Naive thymus-derived CD4-positive, alpha-beta T cell (primary cell): ENCODE measurements around the gene SPANXD. TPM values are rescaled to one million over a fixed set of nuclear protein-coding genes. Genes with fewer than 3 reads are reported as not detected.
"Not testable (repeated sequence)": the region's sequence is repeated elsewhere in the genome, so short reads cannot be mapped to it uniquely, and the experiment has no call there.

Source experiments
- ATAC-seq: fragments of 150-1000 bp; cut with Tn5 transposase; 2 replicates; pipeline ENCODE4 v1.10.0; 2021; ENCODE audit warnings: mild to moderate bottlenecking, moderate library complexity
- CTCF ChIA-PET: fragments of 350-600 bp; sonication (Branson Sonifier 250); formaldehyde crosslinking; loops from one replicate; lab custom pipeline; 2021; ENCODE audit warnings: antibody characterized with exemption; lab: Charles Lee
- POLR2A ChIA-PET: fragments of 350-600 bp; sonication (Branson Sonifier 250); formaldehyde crosslinking; loops from one replicate; lab custom pipeline; 2021; ENCODE audit warnings: antibody characterized with exemption, inconsistent platforms; lab: Charles Lee
- DNase-seq, 9 donors: peaks; one replicate each; pipeline versions ENCODE4 v3.0.0 to v3.0.0-alpha.2; 2020 to 2022; ENCODE audit warnings: mixed read lengths in 1 of 9
- H3K27ac ChIP-seq: one replicate; pipeline ENCODE4 v1.7.0; 2013; ENCODE audit warnings: mild to moderate bottlenecking, low read depth, low read length, moderate library complexity
- H3K27me3 ChIP-seq, 2 donors: one replicate each; pipeline ENCODE4 v1.7.0; 2013; ENCODE audit warnings: low read length in 2 of 2, mild to moderate bottlenecking in 2 of 2, moderate library complexity in 2 of 2; ENCODE audit not compliant: control insufficient read depth in 2 of 2, insufficient read depth in 2 of 2
- H3K36me3 ChIP-seq, 3 experiments: 1 replicate in 2 of 3; 2 replicates in 1 of 3; pipeline ENCODE4 v1.7.0; 2013; ENCODE audit warnings: low read length in 3 of 3, mild to moderate bottlenecking in 3 of 3, moderate library complexity in 1 of 3; ENCODE audit not compliant: insufficient read depth in 3 of 3, control insufficient read depth in 2 of 3
- H3K4me1 ChIP-seq, 2 donors: one replicate each; pipeline ENCODE4 v1.7.0; 2013; ENCODE audit warnings: low read length in 2 of 2, mild to moderate bottlenecking in 2 of 2, moderate library complexity in 1 of 2; ENCODE audit not compliant: control insufficient read depth in 2 of 2, insufficient read depth in 2 of 2
- H3K4me3 ChIP-seq: 2 replicates; pipeline ENCODE4 v1.7.0; 2013; ENCODE audit warnings: mild to moderate bottlenecking, low read length
- H3K9me3 ChIP-seq, 3 experiments: 1 replicate in 2 of 3; 2 replicates in 1 of 3; pipeline ENCODE4 v1.7.0; 2013; ENCODE audit warnings: low read length in 3 of 3; ENCODE audit not compliant: control insufficient read depth in 2 of 3
- H3K27ac Mint-ChIP-seq, 9 donors: one replicate each; pipeline ENCODE4 v1.8.0; 2020 to 2022; ENCODE audit warnings: mixed read lengths in 9 of 9, mild to moderate bottlenecking in 8 of 9, moderate library complexity in 5 of 9, inconsistent platforms in 2 of 9
- H3K27me3 Mint-ChIP-seq, 5 donors: one replicate each; pipeline ENCODE4 v1.8.0; 2021 to 2022; ENCODE audit warnings: mixed read lengths in 5 of 5, mild to moderate bottlenecking in 1 of 5
- H3K36me3 Mint-ChIP-seq, 5 donors: one replicate each; pipeline ENCODE4 v1.8.0; 2020 to 2022; ENCODE audit warnings: mixed read lengths in 5 of 5, mild to moderate bottlenecking in 3 of 5, inconsistent platforms in 1 of 5
- H3K4me1 Mint-ChIP-seq, 7 donors: one replicate each; pipeline ENCODE4 v1.8.0; 2020 to 2022; ENCODE audit warnings: mixed read lengths in 7 of 7, mild to moderate bottlenecking in 3 of 7, inconsistent platforms in 1 of 7
- H3K4me3 Mint-ChIP-seq, 10 donors: one replicate each; pipeline ENCODE4 v1.8.0; 2020 to 2022; ENCODE audit warnings: mild to moderate bottlenecking in 10 of 10, mixed read lengths in 10 of 10, moderate library complexity in 6 of 10, inconsistent platforms in 2 of 10
- H3K9me3 Mint-ChIP-seq, 11 donors: one replicate each; pipeline ENCODE4 v1.8.0; 2020 to 2022; ENCODE audit warnings: mixed read lengths in 11 of 11, mild to moderate bottlenecking in 4 of 11, inconsistent platforms in 1 of 11, moderate library complexity in 1 of 11
- intact Hi-C, 2 donors: fragments of 100-400 bp; cut with micrococcal nuclease; formaldehyde crosslinking; loops; one replicate each; pipeline ENCODE4 v1.15.1; 2023
- polyA plus RNA-seq, 2 donors: library from polyadenylated mRNA; unstranded; fragments of 300-500 nt; fragmentation: Illumina TruSeq; gene quantifications; one replicate each; pipeline ENCODE4 v1.2.3, GENCODE V29; 2021
- total RNA-seq, 6 experiments: library from RNA in 5 of 6; stranded (reverse) in 5 of 6; gene quantifications; 1 replicate in 5 of 6; 2 replicates in 1 of 6; pipeline ENCODE4 v1.2.3 and lab custom pipeline; 2021 to 2026

Gene SPANXD, protein sequence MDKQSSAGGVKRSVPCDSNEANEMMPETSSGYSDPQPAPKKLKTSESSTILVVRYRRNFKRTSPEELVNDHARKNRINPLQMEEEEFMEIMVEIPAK
- total RNA-seq (not detected), polyA plus RNA-seq (not detected), total RNA-seq (lab: John Stamatoyannopoulos, UW) (not detected)

DNA sequence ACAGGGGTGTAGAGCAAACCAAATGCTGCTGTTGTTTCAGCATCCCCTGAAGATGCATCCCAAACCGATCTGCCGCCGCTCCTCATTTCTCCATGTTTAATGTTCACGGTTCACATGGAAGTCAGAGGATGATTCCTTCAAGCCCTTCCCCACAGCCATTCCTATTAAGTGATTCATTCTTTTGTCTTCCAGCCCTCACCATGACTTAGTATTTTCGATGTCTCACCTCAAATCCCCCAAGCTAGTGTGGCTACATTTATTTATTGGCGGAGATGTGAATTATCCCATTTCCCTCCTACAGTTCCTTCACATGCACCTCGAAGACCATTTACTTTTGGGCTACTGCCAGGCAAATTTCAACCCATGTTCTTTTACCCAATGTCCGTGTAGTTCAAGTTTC lies at the start of gene SPANXD:
Gene SPANXD, minus strand, starts transcription at position 101 of the 400 bp plus-strand sequence. CDS start 334 bp downstream, outside the sequence.
- H3K36me3 ChIP-seq, H3K27ac ChIP-seq, CTCF ChIA-PET, H3K27me3 ChIP-seq, H3K4me3 ChIP-seq, H3K9me3 Mint-ChIP-seq, H3K4me1 Mint-ChIP-seq, ATAC-seq, H3K4me1 ChIP-seq, H3K9me3 ChIP-seq, intact Hi-C loops, POLR2A ChIA-PET, H3K36me3 Mint-ChIP-seq, H3K4me3 Mint-ChIP-seq, H3K27ac Mint-ChIP-seq, DNase-seq, H3K27me3 Mint-ChIP-seq: not testable (repeated sequence)

DNA sequence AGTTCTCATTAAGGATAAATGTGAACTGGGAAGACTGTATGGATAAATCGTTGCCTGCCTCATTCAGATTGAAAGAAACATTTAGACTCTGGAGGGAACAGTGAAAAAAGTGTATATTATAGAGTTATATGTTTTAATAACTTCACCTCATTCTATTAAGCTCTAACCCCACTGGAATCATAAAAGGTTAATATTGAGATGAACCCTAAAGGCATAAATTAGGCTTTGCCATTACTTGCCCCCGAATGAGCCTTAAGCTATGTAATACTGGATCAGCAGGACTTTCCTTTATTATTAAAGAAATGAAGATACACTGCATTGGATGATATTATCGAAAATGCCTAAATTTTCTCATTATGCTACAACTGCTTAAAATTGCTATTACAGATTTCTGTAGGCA lies 44.1 kb upstream of the SPANXD start:
- no peaks in the 10 kb centered on the region for H3K36me3 Mint-ChIP-seq
- H3K4me1 ChIP-seq: no peaks in the 10 kb centered on the region
- H3K27me3 Mint-ChIP-seq: no peaks in the 10 kb centered on the region
- ChIA-PET CTCF (no interaction called here), POLR2A (no interaction called here)
- H3K9me3 Mint-ChIP-seq: peaks cover 0 to 5% (median 0%) of the 10 kb centered on the region in 11 donors
- H3K4me3 ChIP-seq: no peak overlapping the region
- no peak overlapping the region for H3K27ac Mint-ChIP-seq
- no peaks in the 10 kb centered on the region for H3K9me3 ChIP-seq
- H3K4me3 Mint-ChIP-seq: no peak overlapping the region
- H3K27ac ChIP-seq: no peak overlapping the region
- no peak for DNase-seq
- H3K27me3 ChIP-seq: no peaks in the 10 kb centered on the region
- H3K36me3 ChIP-seq: no peaks in the 10 kb centered on the region
- ATAC-seq: no peak
- intact Hi-C loops: no loop called here
- no peaks in the 10 kb centered on the region for H3K4me1 Mint-ChIP-seq

DNA sequence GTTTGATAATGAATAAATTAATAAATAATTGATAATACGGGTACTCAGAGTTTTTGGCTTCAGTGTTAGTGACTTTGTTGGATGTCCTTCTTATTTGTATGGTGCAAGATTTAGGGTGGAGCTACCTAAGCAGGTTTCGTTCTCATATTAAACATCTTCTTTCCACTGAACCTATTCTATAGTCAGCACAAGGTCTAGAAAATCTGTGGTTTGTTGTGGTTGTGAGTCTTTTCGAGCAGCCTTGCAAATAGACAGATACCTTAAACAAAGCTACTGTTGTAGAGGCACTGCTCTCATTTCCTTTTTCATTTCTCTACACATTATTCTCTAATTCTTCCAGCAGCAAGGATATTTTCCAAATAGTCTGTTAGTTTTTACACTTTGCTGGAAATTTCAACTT lies 38.1 kb upstream of the SPANXD start:
- CTCF ChIA-PET: no interaction called here
- no peak for ATAC-seq

DNA sequence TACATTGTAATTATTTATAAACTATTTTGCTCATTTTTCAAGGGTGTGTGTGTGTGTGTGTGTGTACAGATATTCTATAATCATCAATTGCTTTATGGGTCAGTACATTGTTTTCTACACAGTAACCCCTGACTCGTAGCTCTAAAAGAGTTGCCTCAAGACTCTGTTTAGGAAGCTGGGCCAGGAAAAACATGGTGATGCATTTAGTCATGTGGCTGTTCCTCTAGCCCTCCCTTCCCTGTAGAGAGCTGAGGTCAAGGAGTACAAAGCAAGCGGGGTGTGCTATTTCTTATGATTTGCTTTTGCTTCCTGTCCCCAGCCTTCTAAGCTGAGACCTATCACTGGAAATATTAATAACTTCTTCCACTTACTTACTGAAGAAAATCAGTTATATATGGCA lies 34.8 kb upstream of the SPANXD start:
- no peak overlapping the region for H3K4me3 ChIP-seq
- DNase-seq (no peak), ATAC-seq (no peak)
- CTCF ChIA-PET: no interaction called here
- no peaks in the 10 kb centered on the region for H3K36me3 Mint-ChIP-seq
- intact Hi-C loops: no loop called here
- H3K4me3 Mint-ChIP-seq: no peak overlapping the region
- no peaks in the 10 kb centered on the region for H3K4me1 Mint-ChIP-seq
- H3K4me1 ChIP-seq: no peaks in the 10 kb centered on the region
- no peaks in the 10 kb centered on the region for H3K36me3 ChIP-seq
- H3K27me3 Mint-ChIP-seq: no peaks in the 10 kb centered on the region
- no peak overlapping the region for H3K27ac ChIP-seq
- H3K27ac Mint-ChIP-seq: no peak overlapping the region
- POLR2A ChIA-PET: no interaction called here
- H3K9me3 ChIP-seq: no peaks in the 10 kb centered on the region
- H3K9me3 Mint-ChIP-seq: peaks cover 0 to 9% (median 0%) of the 10 kb centered on the region in 11 donors
- H3K27me3 ChIP-seq: no peaks in the 10 kb centered on the region

More for the DNA sequence above, 38.1 kb upstream of the SPANXD start:
- H3K27ac ChIP-seq: no peak overlapping the region
- H3K36me3 ChIP-seq: no peaks in the 10 kb centered on the region
- no peak for DNase-seq
- POLR2A ChIA-PET: no interaction called here
- Mint-ChIP-seq H3K9me3 (peaks cover 0 to 9% (median 0%) of the 10 kb centered on the region in 11 donors), H3K4me3 (no peak overlapping the region), H3K4me1 (no peaks in the 10 kb centered on the region), H3K36me3 (no peaks in the 10 kb centered on the region), H3K27me3 (no peaks in the 10 kb centered on the region), H3K27ac (no peak overlapping the region)
- no peaks in the 10 kb centered on the region for H3K4me1 ChIP-seq
- H3K9me3 ChIP-seq: no peaks in the 10 kb centered on the region
- H3K4me3 ChIP-seq: no peak overlapping the region
- intact Hi-C loops: no loop called here
- H3K27me3 ChIP-seq: no peaks in the 10 kb centered on the region

DNA sequence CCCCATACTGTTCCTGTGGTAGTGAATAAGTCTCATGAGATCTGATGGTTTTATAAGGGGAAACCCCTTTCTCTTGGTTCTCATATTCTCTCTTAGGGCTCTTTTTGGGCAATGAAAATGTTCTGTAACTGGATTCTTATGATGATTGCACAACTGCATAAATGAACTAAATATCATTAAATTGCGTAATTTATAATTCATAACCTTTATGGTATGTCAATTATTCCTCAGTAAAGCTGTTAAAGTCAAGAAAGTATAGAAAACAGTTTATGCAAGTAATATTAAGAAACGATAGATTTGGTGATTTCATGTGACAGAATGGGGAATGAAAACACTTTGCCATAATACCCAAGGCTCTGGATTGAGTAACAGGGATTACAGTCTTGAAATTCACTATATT lies 33.5 kb upstream of the SPANXD start:
- Mint-ChIP-seq H3K4me1 (no peaks in the 10 kb centered on the region), H3K36me3 (no peaks in the 10 kb centered on the region), H3K27ac (no peak overlapping the region), H3K27me3 (no peaks in the 10 kb centered on the region), H3K4me3 (no peak overlapping the region), H3K9me3 (peaks cover 0 to 4% (median 0%) of the 10 kb centered on the region in 11 donors)
- Histone ChIP-seq H3K9me3 (no peaks in the 10 kb centered on the region), H3K4me3 (no peak overlapping the region), H3K4me1 (no peaks in the 10 kb centered on the region), H3K36me3 (no peaks in the 10 kb centered on the region), H3K27me3 (no peaks in the 10 kb centered on the region), H3K27ac (no peak overlapping the region)
- no peak for DNase-seq
- intact Hi-C loops: no loop called here
- ATAC-seq: no peak
- POLR2A ChIA-PET: no interaction called here
- CTCF ChIA-PET: no interaction called here

DNA sequence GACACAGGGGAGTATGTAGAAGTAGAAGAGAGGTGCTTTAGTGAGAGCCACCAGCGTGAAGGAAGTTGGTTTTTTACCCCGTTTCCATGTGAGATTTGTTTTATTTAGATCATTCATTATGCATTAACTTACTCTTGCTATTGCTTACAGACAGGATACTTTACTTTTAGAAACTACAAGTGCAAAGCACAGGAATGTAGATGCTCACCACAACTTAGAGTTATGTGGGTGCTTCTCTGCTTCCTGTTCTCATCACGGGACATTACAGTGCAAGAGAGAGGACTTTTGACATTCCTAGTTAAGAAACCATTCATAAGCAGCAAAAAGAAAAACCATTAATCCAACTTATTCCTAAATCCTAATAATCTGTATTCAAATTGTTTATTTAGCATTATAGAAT lies 25.6 kb upstream of the SPANXD start:
- CTCF ChIA-PET: no interaction called here
- POLR2A ChIA-PET: no interaction called here
- no peaks in the 10 kb centered on the region for H3K4me1 Mint-ChIP-seq
- DNase-seq (no peak), ATAC-seq (no peak)
- intact Hi-C loops: no loop called here
- H3K4me1 ChIP-seq: no peaks in the 10 kb centered on the region
- H3K36me3 ChIP-seq: no peaks in the 10 kb centered on the region
- no peak overlapping the region for H3K27ac Mint-ChIP-seq
- no peak overlapping the region for H3K4me3 ChIP-seq
- no peaks in the 10 kb centered on the region for H3K27me3 ChIP-seq
- peaks cover 0 to 6% (median 0%) of the 10 kb centered on the region in 11 donors for H3K9me3 Mint-ChIP-seq
- no peaks in the 10 kb centered on the region for H3K27me3 Mint-ChIP-seq
- no peaks in the 10 kb centered on the region for H3K36me3 Mint-ChIP-seq
- no peak overlapping the region for H3K27ac ChIP-seq
- H3K4me3 Mint-ChIP-seq: no peak overlapping the region
- no peaks in the 10 kb centered on the region for H3K9me3 ChIP-seq

DNA sequence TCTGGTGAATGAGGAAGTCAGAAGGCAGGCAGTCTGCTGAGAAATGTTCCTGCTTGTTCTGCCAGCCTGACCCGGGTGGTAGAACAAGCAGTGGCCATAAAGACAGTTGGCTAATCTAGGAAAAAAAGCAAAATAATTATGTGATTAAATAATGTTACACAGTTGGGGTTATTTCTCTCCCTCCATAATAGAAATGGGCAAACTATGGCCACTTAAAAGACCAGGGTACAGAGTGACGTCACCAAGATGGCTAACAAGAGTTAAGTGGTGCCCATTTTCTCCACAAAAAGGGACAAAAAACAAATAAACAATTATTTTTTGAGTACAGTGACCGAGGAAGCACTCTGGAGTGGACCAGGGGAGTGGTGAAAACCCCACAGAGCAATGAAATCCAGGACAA lies 16.1 kb upstream of the SPANXD start:
- Histone ChIP-seq H3K4me3 (no peak overlapping the region), H3K36me3 (no peaks in the 10 kb centered on the region), H3K4me1 (no peaks in the 10 kb centered on the region), H3K9me3 (no peaks in the 10 kb centered on the region), H3K27ac (no peak overlapping the region), H3K27me3 (no peaks in the 10 kb centered on the region)
- peaks cover 0 to 2% (median 0%) of the 10 kb centered on the region in 11 donors for H3K9me3 Mint-ChIP-seq
- ChIA-PET CTCF (no interaction called here), POLR2A (no interaction called here)
- DNase-seq (no peak), ATAC-seq (no peak)
- H3K27ac Mint-ChIP-seq: no peak overlapping the region
- intact Hi-C loops: no loop called here
- H3K4me3 Mint-ChIP-seq: no peak overlapping the region
- H3K27me3 Mint-ChIP-seq: no peaks in the 10 kb centered on the region
- H3K4me1 Mint-ChIP-seq: no peaks in the 10 kb centered on the region
- H3K36me3 Mint-ChIP-seq: no peaks in the 10 kb centered on the region
